ENCODE data around the gene RGS18. TPM values are rescaled to one million over a fixed set of nuclear protein-coding genes. Genes with fewer than 3 reads are reported as not detected.

Gene RGS18
- total RNA-seq, 2 experiments from 2014 or later = 14.6 TPM; not detected in 1

- no peak for TF ChIP-seq EZH2phosphoT487 (IDR thresholded peaks at IDR 0.05; ENCODE audit: borderline replicate concordance, low read depth, low read length)
- TF ChIP-seq CTCF (conservative IDR thresholded peaks at IDR 0.05; ENCODE audit: low read length) = no peak
- Histone ChIP-seq H3K4me2 (ENCODE audit: low read length) (no peak overlapping the region), H4K20me1 (ENCODE audit: insufficient read depth, low read length) (no peaks in the 10 kb centered on the region), H3K79me2 (ENCODE audit: insufficient read depth, low read depth, low read length) (no peaks in the 10 kb centered on the region), H3K27ac (ENCODE audit: low read depth, low read length, poor library complexity, severe bottlenecking) (no peak overlapping the region), H3K4me1 (ENCODE audit: insufficient read depth, low read length, poor library complexity, severe bottlenecking) (no peaks in the 10 kb centered on the region), H2AFZ (ENCODE audit: low read length) (no peak overlapping the region), H3K4me3 (ENCODE audit: low read depth, low read length, poor library complexity, severe bottlenecking) (no peak overlapping the region), H3K9me2 (ENCODE audit: insufficient read depth, low read length) (no peaks in the 10 kb centered on the region), H3K9me3 (ENCODE audit: low read length) (no peaks in the 10 kb centered on the region), H3K36me3 (ENCODE audit: insufficient read depth, low read length) (no peaks in the 10 kb centered on the region)
- ChIA-PET POLR2A (no interaction called here), CTCF (ENCODE audit: unreplicated experiment) (no interaction called here)
- intact Hi-C loops (cut with micrococcal nuclease; ENCODE audit: unreplicated experiment) = loop anchor here (2.0 kb wide), 1 partner anchor 477 kb away; the partner anchor contains the start of gene RGS13
- BruUV-seq (replicated peaks) = no TSS peak
- no peak for DNase-seq (ENCODE audit: low spot score)
Observed at GRCh38 chr1:192159781-192160180, 1.5 kb downstream of the RGS18 start.

DNA sequence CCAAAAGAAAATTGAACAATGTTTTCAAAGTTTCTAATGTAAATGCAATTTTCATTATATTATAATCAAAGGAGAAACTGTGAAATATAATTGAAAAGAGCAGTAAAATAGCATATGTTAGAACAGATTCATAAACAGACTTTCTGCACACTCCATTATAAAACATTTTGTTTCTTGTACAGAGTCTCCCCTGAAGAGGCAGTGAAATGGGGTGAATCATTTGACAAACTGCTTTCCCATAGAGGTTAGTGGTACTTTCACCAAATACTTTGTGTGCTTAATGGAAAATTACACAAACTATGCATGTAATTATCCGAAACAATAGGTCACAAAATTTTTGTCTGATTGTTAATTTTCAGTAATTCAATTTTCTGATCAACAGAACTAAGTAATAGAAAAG, 1.9 kb downstream of the RGS18 start:
- Histone ChIP-seq H3K79me2 (ENCODE audit: insufficient read depth, low read depth, low read length) (no peaks in the 10 kb centered on the region), H3K9me2 (ENCODE audit: insufficient read depth, low read length) (no peaks in the 10 kb centered on the region), H3K36me3 (ENCODE audit: insufficient read depth, low read length) (no peaks in the 10 kb centered on the region), H2AFZ (ENCODE audit: low read length) (no peak overlapping the region), H3K9me3 (ENCODE audit: low read length) (no peaks in the 10 kb centered on the region), H3K4me2 (ENCODE audit: low read length) (no peak overlapping the region), H3K4me1 (ENCODE audit: insufficient read depth, low read length, poor library complexity, severe bottlenecking) (no peaks in the 10 kb centered on the region), H3K4me3 (ENCODE audit: low read depth, low read length, poor library complexity, severe bottlenecking) (no peak overlapping the region), H4K20me1 (ENCODE audit: insufficient read depth, low read length) (no peaks in the 10 kb centered on the region), H3K27ac (ENCODE audit: low read depth, low read length, poor library complexity, severe bottlenecking) (no peak overlapping the region)
- CTCF ChIA-PET (ENCODE audit: unreplicated experiment) = no interaction called here
- intact Hi-C loops (cut with micrococcal nuclease; ENCODE audit: unreplicated experiment) = no loop called here
- DNase-seq (ENCODE audit: low spot score) = no peak
- POLR2A ChIA-PET = interaction anchor here (1.5 kb wide), 1 partner anchor 27 kb away, joined by 3 read pairs; no protein-coding TSS in a partner anchor
- BruUV-seq (replicated peaks) = no TSS peak
- TF ChIP-seq EZH2phosphoT487 (IDR thresholded peaks at IDR 0.05; ENCODE audit: borderline replicate concordance, low read depth, low read length) = no peak
- no peak for TF ChIP-seq CTCF (conservative IDR thresholded peaks at IDR 0.05; ENCODE audit: low read length)

GRCh38 chr1:192161976-192162375, 3.7 kb downstream of the RGS18 start:
- H3K79me2 ChIP-seq (ENCODE audit: insufficient read depth, low read depth, low read length) = no peaks in the 10 kb centered on the region
- H4K20me1 ChIP-seq (ENCODE audit: insufficient read depth, low read length) = no peaks in the 10 kb centered on the region
- no peaks in the 10 kb centered on the region for H3K4me1 ChIP-seq (ENCODE audit: insufficient read depth, low read length, poor library complexity, severe bottlenecking)
- ChIA-PET CTCF (ENCODE audit: unreplicated experiment) (no interaction called here), POLR2A (interaction anchor here (1.1 to 1.6 kb wide), 3 partner anchors 8 to 380 kb away, joined by 3 to 6 read pairs (median 4); no protein-coding TSS in a partner anchor)
- no peaks in the 10 kb centered on the region for H3K9me3 ChIP-seq (ENCODE audit: low read length)
- H3K4me2 ChIP-seq (ENCODE audit: low read length) = no peak overlapping the region
- no peak for DNase-seq (ENCODE audit: low spot score)
- no peaks in the 10 kb centered on the region for H3K9me2 ChIP-seq (ENCODE audit: insufficient read depth, low read length)
- intact Hi-C loops (cut with micrococcal nuclease; ENCODE audit: unreplicated experiment) = no loop called here
- TF ChIP-seq EZH2phosphoT487 (IDR thresholded peaks at IDR 0.05; ENCODE audit: borderline replicate concordance, low read depth, low read length) = no peak
- no peak for TF ChIP-seq CTCF (conservative IDR thresholded peaks at IDR 0.05; ENCODE audit: low read length)
- H2AFZ ChIP-seq (ENCODE audit: low read length) = no peak overlapping the region
- no peak overlapping the region for H3K27ac ChIP-seq (ENCODE audit: low read depth, low read length, poor library complexity, severe bottlenecking)
- no peak overlapping the region for H3K4me3 ChIP-seq (ENCODE audit: low read depth, low read length, poor library complexity, severe bottlenecking)
- no peaks in the 10 kb centered on the region for H3K36me3 ChIP-seq (ENCODE audit: insufficient read depth, low read length)
- no TSS peak for BruUV-seq (replicated peaks)
